Measurements from ENCODE around the gene ZNF624.
"Not testable (repeated sequence)": the region's sequence is repeated elsewhere in the genome, so short reads cannot be mapped to it uniquely, and the experiment has no call there.

ZNF624 gene

GRCh38 chr17:16653367-16654041 lies at the start of gene ZNF624:
TSS of gene ZNF624 (minus strand) at chr17:16653850.
- in situ Hi-C loops (cut with HindIII; ENCODE audit: low sequenced_read_pairs), result no loop called here

GRCh38 chr17:16697603-16698002 lies 44.0 kb upstream of the ZNF624 start:
- in situ Hi-C loops (cut with HindIII; ENCODE audit: low sequenced_read_pairs), result not testable (repeated sequence)

GRCh38 chr17:16690447-16690846 lies 36.8 kb upstream of the ZNF624 start:
- in situ Hi-C loops (cut with HindIII; ENCODE audit: low sequenced_read_pairs), result not testable (repeated sequence)

- in situ Hi-C loops (cut with HindIII; ENCODE audit: low sequenced_read_pairs), result not testable (repeated sequence)
Observed at GRCh38 chr17:16689731-16690281, 36.2 kb upstream of the ZNF624 start, which contains the start of gene CCDC144A. TSS of gene CCDC144A (plus strand) at chr17:16690241. CDS start at chr17:16690401, 160 bp downstream.

- in situ Hi-C loops (cut with HindIII; ENCODE audit: low sequenced_read_pairs), result not testable (repeated sequence)
Observed at GRCh38 chr17:16687151-16687550, 33.5 kb upstream of the ZNF624 start.

GRCh38 chr17:16686019-16686418 lies 32.4 kb upstream of the ZNF624 start:
- in situ Hi-C loops (cut with HindIII; ENCODE audit: low sequenced_read_pairs), result not testable (repeated sequence)

- in situ Hi-C loops (cut with HindIII; ENCODE audit: low sequenced_read_pairs), result not testable (repeated sequence)
Observed at GRCh38 chr17:16683290-16684138, 29.9 kb upstream of the ZNF624 start.

- in situ Hi-C loops (cut with HindIII; ENCODE audit: low sequenced_read_pairs), result no loop called here
Observed at GRCh38 chr17:16676676-16677268, 23.1 kb upstream of the ZNF624 start.

- in situ Hi-C loops (cut with HindIII; ENCODE audit: low sequenced_read_pairs), result not testable (repeated sequence)
Observed at GRCh38 chr17:16666907-16667636, 13.4 kb upstream of the ZNF624 start.

- in situ Hi-C loops (cut with HindIII; ENCODE audit: low sequenced_read_pairs), result not testable (repeated sequence)
Observed at GRCh38 chr17:16666553-16666906, 12.9 kb upstream of the ZNF624 start.

GRCh38 chr17:16662936-16663335 lies 9.3 kb upstream of the ZNF624 start:
- in situ Hi-C loops (cut with HindIII; ENCODE audit: low sequenced_read_pairs), result no loop called here

- in situ Hi-C loops (cut with HindIII; ENCODE audit: low sequenced_read_pairs), result no loop called here
Observed at GRCh38 chr17:16661217-16661616, 7.6 kb upstream of the ZNF624 start.

- in situ Hi-C loops (cut with HindIII; ENCODE audit: low sequenced_read_pairs), result no loop called here
Observed at GRCh38 chr17:16652847-16653366, 743 bp downstream of the ZNF624 start.

GRCh38 chr17:16652252-16652651 lies 1.4 kb downstream of the ZNF624 start:
- in situ Hi-C loops (cut with HindIII; ENCODE audit: low sequenced_read_pairs), result no loop called here

- in situ Hi-C loops (cut with HindIII; ENCODE audit: low sequenced_read_pairs), result no loop called here
Observed at GRCh38 chr17:16649585-16649984, 4.1 kb downstream of the ZNF624 start.

- in situ Hi-C loops (cut with HindIII; ENCODE audit: low sequenced_read_pairs), result no loop called here
Observed at GRCh38 chr17:16639438-16639837, 14.2 kb downstream of the ZNF624 start.

- in situ Hi-C loops (cut with HindIII; ENCODE audit: low sequenced_read_pairs), result no loop called here
Observed at GRCh38 chr17:16623282-16623681, 30.4 kb downstream of the ZNF624 start.

GRCh38 chr17:16622540-16623277 lies 30.9 kb downstream of the ZNF624 start:
- in situ Hi-C loops (cut with HindIII; ENCODE audit: low sequenced_read_pairs), result no loop called here

- in situ Hi-C loops (cut with HindIII; ENCODE audit: low sequenced_read_pairs), result no loop called here
Observed at GRCh38 chr17:16617481-16618060, 36.1 kb downstream of the ZNF624 start.

All from endothelial cell of hepatic sinusoid (primary cell).